ENCODE results near the gene BDKRB2.

BDKRB2 gene

GRCh38 chr14:96268431-96269358, 64.1 kb downstream of the BDKRB2 start:
- in situ Hi-C loops (cut with HindIII; ENCODE audit: low sequenced_read_pairs): no loop called here

- in situ Hi-C loops (cut with HindIII; ENCODE audit: low sequenced_read_pairs): no loop called here
Observed at GRCh38 chr14:96269359-96269710, 64.7 kb downstream of the BDKRB2 start.

GRCh38 chr14:96270565-96271420, 66.2 kb downstream of the BDKRB2 start:
- in situ Hi-C loops (cut with HindIII; ENCODE audit: low sequenced_read_pairs): loop anchor here (5.0 kb wide), 1 partner anchor 168 kb away; no protein-coding TSS in a partner anchor

GRCh38 chr14:96271421-96271762, 66.8 kb downstream of the BDKRB2 start:
- in situ Hi-C loops (cut with HindIII; ENCODE audit: low sequenced_read_pairs): loop anchor here (5.0 kb wide), 1 partner anchor 169 kb away; no protein-coding TSS in a partner anchor

- in situ Hi-C loops (cut with HindIII; ENCODE audit: low sequenced_read_pairs): loop anchor here (5.0 kb wide), 1 partner anchor 171 kb away; no protein-coding TSS in a partner anchor
Observed at GRCh38 chr14:96272777-96273473, 68.3 kb downstream of the BDKRB2 start.

- in situ Hi-C loops (cut with HindIII; ENCODE audit: low sequenced_read_pairs): loop anchor here (5.0 kb wide), 1 partner anchor 171 kb away; no protein-coding TSS in a partner anchor
Observed at GRCh38 chr14:96273629-96274028, 69.0 kb downstream of the BDKRB2 start.

GRCh38 chr14:96274122-96274521, 69.5 kb downstream of the BDKRB2 start:
- in situ Hi-C loops (cut with HindIII; ENCODE audit: low sequenced_read_pairs): loop anchor here (5.0 kb wide), 1 partner anchor 172 kb away; no protein-coding TSS in a partner anchor

- in situ Hi-C loops (cut with HindIII; ENCODE audit: low sequenced_read_pairs): loop anchor here (5.0 kb wide), 1 partner anchor 172 kb away; no protein-coding TSS in a partner anchor
Observed at GRCh38 chr14:96274543-96274942, 69.9 kb downstream of the BDKRB2 start.

GRCh38 chr14:96275177-96276112, 70.8 kb downstream of the BDKRB2 start:
- in situ Hi-C loops (cut with HindIII; ENCODE audit: low sequenced_read_pairs): no loop called here

GRCh38 chr14:96277890-96278289, 73.3 kb downstream of the BDKRB2 start:
- in situ Hi-C loops (cut with HindIII; ENCODE audit: low sequenced_read_pairs): no loop called here

- in situ Hi-C loops (cut with HindIII; ENCODE audit: low sequenced_read_pairs): no loop called here
Observed at GRCh38 chr14:96279564-96279963, 74.9 kb downstream of the BDKRB2 start.

- in situ Hi-C loops (cut with HindIII; ENCODE audit: low sequenced_read_pairs): no loop called here
Observed at GRCh38 chr14:96280104-96280503, 75.5 kb downstream of the BDKRB2 start.

- in situ Hi-C loops (cut with HindIII; ENCODE audit: low sequenced_read_pairs): no loop called here
Observed at GRCh38 chr14:96281486-96281885, 76.8 kb downstream of the BDKRB2 start.

- in situ Hi-C loops (cut with HindIII; ENCODE audit: low sequenced_read_pairs): no loop called here
Observed at GRCh38 chr14:96284008-96284407, 79.4 kb downstream of the BDKRB2 start.

- in situ Hi-C loops (cut with HindIII; ENCODE audit: low sequenced_read_pairs): no loop called here
Observed at GRCh38 chr14:96284430-96284829, 79.8 kb downstream of the BDKRB2 start.

- in situ Hi-C loops (cut with HindIII; ENCODE audit: low sequenced_read_pairs): no loop called here
Observed at GRCh38 chr14:96285667-96286066, 81.0 kb downstream of the BDKRB2 start.

GRCh38 chr14:96286251-96286650, 81.6 kb downstream of the BDKRB2 start:
- in situ Hi-C loops (cut with HindIII; ENCODE audit: low sequenced_read_pairs): no loop called here

GRCh38 chr14:96287856-96288255, 83.2 kb downstream of the BDKRB2 start:
- in situ Hi-C loops (cut with HindIII; ENCODE audit: low sequenced_read_pairs): no loop called here

Measured in DLD1 (cell line).